Heart left ventricle (tissue), 16 donors: ENCODE data around the gene SUN1. TPM values are rescaled to one million over a fixed set of nuclear protein-coding genes. Genes with fewer than 3 reads are reported as not detected.

ENCODE experiments used
- ATAC-seq, 4 donors: fragments of 200-7000 bp; cut with Tn5 transposase; one replicate each; pipeline ENCODE4 v1.9.1; 2020 to 2022; ENCODE audit warnings: moderate library complexity in 4 of 4, mild to moderate bottlenecking in 3 of 4, moderate number of reproducible peaks in 1 of 4
- DNase-seq, 5 donors: peaks; one replicate each; pipeline ENCODE4 v3.0.0-alpha.2; 2020
- H3K27ac ChIP-seq, 12 donors: fragments of 200-600 bp; sonication (generic) in 4 of 12; one replicate each; pipeline versions ENCODE4 v1.5.0 to v1.8.0; 2016 to 2022; ENCODE audit warnings: mild to moderate bottlenecking in 2 of 12
- H3K27me3 ChIP-seq, 9 donors: fragments of 200-600 bp; sonication (generic) in 2 of 9; one replicate each; pipeline versions ENCODE4 v1.5.1 to v1.8.0; 2016 to 2022; ENCODE audit warnings: mild to moderate bottlenecking in 3 of 9
- H3K36me3 ChIP-seq, 9 donors: fragments of 200-600 bp; sonication (generic) in 2 of 9; one replicate each; pipeline versions ENCODE4 v1.5.0 to v1.8.0; 2018 to 2022; ENCODE audit warnings: mild to moderate bottlenecking in 2 of 9
- H3K4me1 ChIP-seq, 12 donors: fragments of 200-600 bp; sonication (generic) in 4 of 12; one replicate each; pipeline versions ENCODE4 v1.5.0 to v1.8.0; 2016 to 2022; ENCODE audit warnings: mild to moderate bottlenecking in 3 of 12
- H3K4me3 ChIP-seq, 12 donors: fragments of 200-600 bp; sonication (generic) in 4 of 12; one replicate each; pipeline versions ENCODE4 v1.5.0 to v1.8.0; 2017 to 2022; ENCODE audit warnings: mild to moderate bottlenecking in 9 of 12, moderate library complexity in 4 of 12
- H3K9me3 ChIP-seq, 12 donors: fragments of 200-600 bp; sonication (generic) in 4 of 12; one replicate each; pipeline versions ENCODE4 v1.5.0 to v1.8.0; 2016 to 2022; ENCODE audit warnings: mild to moderate bottlenecking in 1 of 12
- POLR2A ChIP-seq, 2 donors: fragments of 450-650 bp; IDR thresholded peaks; one replicate each; pipeline ENCODE4 v1.6.1; 2017; ENCODE audit warnings: antibody characterized with exemption in 2 of 2, mild to moderate bottlenecking in 2 of 2, moderate library complexity in 2 of 2
- WGBS, 4 donors: extraction: QIAGEN DNeasy Blood & Tissue Kit in 2 of 4; methylation state at CpG; one replicate each; pipeline versions ENCODE4 v1.1.5 to v1.1.7; 2013 to 2018; 5-methylcytosine and 5-hydroxymethylcytosine counted together
- intact Hi-C, 10 donors: fragments of 100-400 bp; cut with DNase I; formaldehyde crosslinking; loops; one replicate each; pipeline versions ENCODE4 v1.11.1 to v1.14.2; 2022
- polyA plus RNA-seq, 2 donors: library from polyadenylated mRNA; stranded (reverse); fragments of 200-250 nt; gene quantifications; one replicate each; pipeline ENCODE4 v1.2.3, GENCODE V29; 2013
- total RNA-seq, 9 donors: library from RNA; depleted of rRNA in 2 of 9; stranded (reverse); fragments of >200 nt in 2 of 9; fragmentation: NEBNext Ultra II Directional in 3 of 9; extraction: Animal tissue kit (Norgen Biotek cat#: 25700) in 3 of 9; gene quantifications; one replicate each; pipeline versions ENCODE4 v1.1.0 to v1.2.4, GENCODE V29; 2016 to 2023
- TF ChIP-seq, protein P1 (sequence below), 12 donors: fragments of 200-600 bp; sonication (generic) in 4 of 12; IDR thresholded peaks; one replicate each; pipeline versions ENCODE4 v1.5.0 to v1.8.0; 2018 to 2022; ENCODE audit warnings: antibody characterized with exemption in 12 of 12, mild to moderate bottlenecking in 5 of 12
- donor health status: ischemic (EF 13 %, LVEDD 7.1; RV severe dilation, severe dysfunction).
- donor health status: healthy with polysubstance abuse.
- donor health status: DM: no; HTN: yes; CAD: no.
- donor health status: DM: no; HTN: no; CAD: no.
- donor health status: ischemic (EF 25% LVEDD 6.9; RV normal size, moderate dysfunction).
- donor health status: ischemic (EF 25% LVEDD 5.7; RV mildly dilated, moderate dysfunction).
- donor health status: healthy.
- donor health status: DM: yes; HTN: yes; CAD: no.
- donor health status: ischemic (EF 35%, LVEDD 5.7; RV mildly dilated, moderate dysfunction).
- donor health status: nonischemic (EF 11% LVEDD 7.7; RV severe dilation, severe dysfunction).
- donor health status: DM: yes; HTN: yes; CAD: no.
- donor health status: PGD.
- donor health status: ischemic (EF 29% LVEDD 5.4; RV normal size, mild dysfunction).
- donor health status: nonischemic (EF 23%, LVEDD 6.1; RV moderate dilation, normal function).

SUN1 gene
- total and polyA plus RNA-seq, 11 donors: 111 to 203 (median 151) TPM

DNA sequence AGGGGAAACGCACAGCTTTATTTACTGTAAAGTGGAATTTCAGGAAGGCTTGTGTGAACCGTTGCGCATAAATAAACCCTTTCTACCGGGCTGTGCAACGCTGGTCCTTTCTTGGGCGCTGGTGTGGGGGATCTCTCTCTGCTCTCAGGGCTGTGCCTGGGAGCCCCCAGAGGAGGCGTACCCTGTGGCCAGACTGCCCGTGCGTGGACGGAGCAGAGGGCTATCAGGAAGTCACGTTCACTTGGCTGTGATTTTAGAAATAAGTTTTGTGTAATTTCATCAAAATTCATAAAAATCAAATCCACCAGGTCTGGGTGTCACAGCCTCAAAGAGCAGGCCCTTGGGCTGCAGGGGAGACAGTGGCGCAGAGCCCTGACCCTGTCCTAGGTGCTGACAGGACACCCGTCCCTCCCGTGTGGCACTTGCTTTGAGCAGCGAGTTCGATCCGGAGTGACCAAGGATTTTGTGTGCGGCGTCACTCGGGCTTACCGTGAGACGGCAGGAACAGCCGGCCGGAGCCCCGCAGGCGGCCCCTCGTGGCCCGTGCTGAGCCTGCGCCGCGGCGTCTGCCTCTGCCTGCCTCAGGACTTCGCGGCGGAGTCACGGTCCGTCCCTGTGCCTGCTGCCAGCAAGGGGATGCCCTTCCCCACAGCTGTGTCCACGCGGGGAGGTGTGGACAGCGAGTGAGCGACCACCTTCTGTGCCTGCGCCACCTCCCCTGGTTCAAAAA, 64.2 kb downstream of the SUN1 start:
- 92 to 97% (median 93%) methylated on average over 16 to 42 of the region's 42 CpGs for WGBS, 4 donors
- H3K4me1 ChIP-seq: peaks cover 0 to 22% (median 14%) of the 10 kb centered on the region in 12 donors
- H3K27me3 ChIP-seq: no peaks in the 10 kb centered on the region
- no peak for TF ChIP-seq POLR2A (IDR thresholded peaks at IDR 0.05)
- TF ChIP-seq, protein P1, sequence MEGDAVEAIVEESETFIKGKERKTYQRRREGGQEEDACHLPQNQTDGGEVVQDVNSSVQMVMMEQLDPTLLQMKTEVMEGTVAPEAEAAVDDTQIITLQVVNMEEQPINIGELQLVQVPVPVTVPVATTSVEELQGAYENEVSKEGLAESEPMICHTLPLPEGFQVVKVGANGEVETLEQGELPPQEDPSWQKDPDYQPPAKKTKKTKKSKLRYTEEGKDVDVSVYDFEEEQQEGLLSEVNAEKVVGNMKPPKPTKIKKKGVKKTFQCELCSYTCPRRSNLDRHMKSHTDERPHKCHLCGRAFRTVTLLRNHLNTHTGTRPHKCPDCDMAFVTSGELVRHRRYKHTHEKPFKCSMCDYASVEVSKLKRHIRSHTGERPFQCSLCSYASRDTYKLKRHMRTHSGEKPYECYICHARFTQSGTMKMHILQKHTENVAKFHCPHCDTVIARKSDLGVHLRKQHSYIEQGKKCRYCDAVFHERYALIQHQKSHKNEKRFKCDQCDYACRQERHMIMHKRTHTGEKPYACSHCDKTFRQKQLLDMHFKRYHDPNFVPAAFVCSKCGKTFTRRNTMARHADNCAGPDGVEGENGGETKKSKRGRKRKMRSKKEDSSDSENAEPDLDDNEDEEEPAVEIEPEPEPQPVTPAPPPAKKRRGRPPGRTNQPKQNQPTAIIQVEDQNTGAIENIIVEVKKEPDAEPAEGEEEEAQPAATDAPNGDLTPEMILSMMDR (IDR thresholded peaks at IDR 0.05): no peak
- intact Hi-C loops: no loop called here
- no peak overlapping the region for H3K4me3 ChIP-seq
- no peak overlapping the region for H3K27ac ChIP-seq
- peak in 1 of 5 donors; percentile 44 for DNase-seq
- H3K9me3 ChIP-seq: no peaks in the 10 kb centered on the region
- H3K36me3 ChIP-seq: peaks cover 0 to 56% (median 46%) of the 10 kb centered on the region in 9 donors
- no peak for ATAC-seq

DNA sequence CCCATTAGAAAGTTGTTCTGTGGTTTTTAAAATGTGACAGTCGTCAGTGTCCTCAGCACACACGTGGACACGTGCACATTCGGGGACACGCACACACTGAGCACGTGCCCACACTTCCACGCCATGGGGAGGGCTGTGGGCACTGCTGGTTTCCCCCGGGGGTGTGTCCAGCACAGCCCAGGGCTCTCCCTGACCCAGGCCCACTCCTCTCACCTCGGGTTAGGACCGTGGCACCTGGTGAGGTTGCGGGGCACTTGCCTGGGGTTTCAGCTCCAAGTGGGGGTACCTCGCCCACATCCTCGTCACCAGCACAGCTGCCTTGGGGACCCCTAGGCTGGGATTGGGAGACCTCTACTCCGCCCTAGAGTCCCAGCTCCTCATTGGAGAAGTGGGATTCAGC, 64.8 kb downstream of the SUN1 start:
- no peak for ATAC-seq
- H3K27ac ChIP-seq: no peak overlapping the region

DNA sequence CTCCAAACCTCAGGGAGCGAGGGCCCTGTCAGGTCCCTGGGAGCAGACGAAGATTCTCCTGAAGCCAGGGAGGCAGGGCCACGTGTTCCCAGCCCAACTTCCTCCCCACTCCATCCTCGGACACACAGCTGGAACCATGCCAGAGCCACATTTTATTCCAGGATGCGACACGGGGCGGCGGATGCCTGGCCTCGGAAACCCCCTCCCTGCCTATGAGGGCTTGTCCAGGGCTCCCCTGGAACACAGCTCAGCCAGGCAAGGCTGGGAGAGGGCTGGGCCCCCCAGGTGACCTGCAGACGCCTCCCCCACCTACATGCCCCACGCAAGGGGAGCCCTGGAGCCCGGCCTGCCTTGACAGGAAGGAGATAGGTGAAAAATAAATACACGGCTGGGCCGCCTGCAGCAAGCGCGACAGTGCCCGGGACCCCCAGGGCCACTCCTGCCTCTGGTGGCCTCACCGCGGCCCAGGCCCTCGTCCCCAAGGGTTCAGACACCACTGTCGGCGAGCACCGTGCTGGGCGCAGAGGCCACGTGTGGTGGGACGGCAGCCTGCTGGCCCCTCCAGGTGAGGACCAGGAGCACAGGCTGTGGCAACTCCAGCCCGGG, 65.6 kb downstream of the SUN1 start:
- peak overlapping the region in 3 of 12 donors; percentile 5 to 44 (median 21) for H3K27ac ChIP-seq

More for the DNA sequence above, 64.8 kb downstream of the SUN1 start:
- no peak overlapping the region for H3K4me3 ChIP-seq
- peak in 1 of 5 donors; percentile 47 for DNase-seq
- H3K27me3 ChIP-seq: no peaks in the 10 kb centered on the region
- no peaks in the 10 kb centered on the region for H3K9me3 ChIP-seq
- WGBS, 4 donors: 91 to 96% (median 93%) methylated on average over 10 to 14 of the region's 14 CpGs
- intact Hi-C loops: no loop called here
- no peak for TF ChIP-seq POLR2A (IDR thresholded peaks at IDR 0.05)
- TF ChIP-seq, protein P1 (IDR thresholded peaks at IDR 0.05): no peak
- H3K36me3 ChIP-seq: peaks cover 0 to 51% (median 40%) of the 10 kb centered on the region in 9 donors
- peaks cover 0 to 25% (median 14%) of the 10 kb centered on the region in 12 donors for H3K4me1 ChIP-seq

More for the DNA sequence above, 65.6 kb downstream of the SUN1 start:
- intact Hi-C loops: no loop called here
- no peak for TF ChIP-seq POLR2A (IDR thresholded peaks at IDR 0.05)
- TF ChIP-seq, protein P1 (IDR thresholded peaks at IDR 0.05): no peak
- WGBS, 4 donors: 39 to 58% (median 55%) methylated on average over 10 to 27 of the region's 27 CpGs
- peaks cover 0 to 2% (median 0%) of the 10 kb centered on the region in 9 donors for H3K27me3 ChIP-seq
- peaks cover 0 to 47% (median 37%) of the 10 kb centered on the region in 9 donors for H3K36me3 ChIP-seq
- H3K4me3 ChIP-seq: no peak overlapping the region
- no peaks in the 10 kb centered on the region for H3K9me3 ChIP-seq
- peaks cover 0 to 26% (median 14%) of the 10 kb centered on the region in 12 donors for H3K4me1 ChIP-seq
- DNase-seq (peak; percentile 71 to 80 (median 77)), ATAC-seq (peak in 3 of 4 donors; percentile 14 to 73 (median 19))
